ENCODE results near the gene SAFB.
A peak's percentile ranks its signal among the peaks of the same experiment; 100 is the strongest.

SAFB gene

DNA sequence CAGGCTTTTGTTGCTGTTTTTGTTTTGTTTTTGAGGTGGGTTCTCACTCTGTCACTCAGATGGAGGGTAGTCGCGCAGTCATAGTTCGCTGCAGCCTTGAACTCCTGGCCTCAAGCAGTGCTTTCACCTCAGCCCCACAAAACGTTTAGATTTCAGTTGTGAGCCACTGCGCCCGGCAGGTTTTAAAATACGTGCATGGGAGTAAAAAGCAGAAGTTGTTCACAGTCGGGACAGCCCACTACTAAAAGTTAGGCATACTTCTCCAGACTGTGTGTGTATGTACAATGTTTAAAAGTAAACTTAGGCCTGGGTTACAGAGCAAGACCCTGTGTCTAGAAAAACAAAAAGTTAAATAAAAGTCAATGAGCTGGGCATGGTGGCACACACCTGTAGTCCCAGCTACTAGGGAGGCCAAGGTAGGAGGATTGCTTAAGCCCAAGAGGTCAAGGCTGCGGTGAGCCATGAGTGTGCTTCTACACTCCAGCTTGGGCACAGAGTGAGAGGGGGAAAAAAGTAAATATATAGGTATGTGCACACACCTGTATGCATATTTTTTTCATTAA lies 6.1 kb downstream of the SAFB start:
- peak; percentile 83 to 89 for DNase-seq

GRCh38 chr19:5631567-5632240 lies 8.8 kb downstream of the SAFB start:
- no peak for DNase-seq

GRCh38 chr19:5632241-5632612 lies 9.3 kb downstream of the SAFB start:
- no peak for DNase-seq

DNA sequence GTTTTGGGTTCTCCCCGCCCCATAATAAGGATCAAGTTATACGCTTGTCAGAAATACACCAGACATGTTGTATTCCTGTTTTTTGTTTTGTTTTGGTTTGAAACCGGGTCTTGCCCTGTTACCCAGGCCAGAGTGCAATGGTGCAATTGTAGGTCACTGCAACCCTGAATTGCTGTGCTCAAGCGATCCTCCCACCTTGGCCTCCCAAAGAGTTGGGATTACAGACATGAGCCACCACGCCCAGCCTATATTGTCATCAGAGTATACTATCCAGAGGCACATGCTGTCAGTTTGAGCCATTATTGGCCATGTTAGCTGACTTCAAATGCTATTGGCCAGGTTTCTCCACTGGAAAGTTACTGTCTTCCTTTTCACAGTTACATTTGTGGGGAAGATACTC lies 9.8 kb downstream of the SAFB start:
- no peak for DNase-seq

- DNase-seq, result no peak
Observed at GRCh38 chr19:5635427-5635826, 12.5 kb downstream of the SAFB start.

DNA sequence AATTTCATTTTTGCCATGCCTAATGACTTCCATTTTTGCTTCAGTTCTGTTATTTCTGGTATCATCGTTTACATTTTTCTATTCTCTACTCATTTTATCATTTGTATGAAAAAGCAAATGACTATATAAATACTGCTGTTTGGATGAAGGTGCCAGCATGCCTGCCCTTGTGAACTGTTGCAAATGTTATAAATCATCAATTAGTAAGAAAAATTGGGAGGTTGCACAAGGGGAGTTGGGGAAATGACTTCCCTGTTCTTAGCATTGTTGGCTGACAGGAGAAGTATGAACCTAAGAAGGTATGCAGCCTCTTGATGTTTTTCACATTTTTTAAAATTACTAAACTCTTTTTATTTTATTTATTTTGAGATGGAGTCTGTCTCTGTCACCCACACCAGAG lies 15.1 kb downstream of the SAFB start:
- DNase-seq, result no peak

DNA sequence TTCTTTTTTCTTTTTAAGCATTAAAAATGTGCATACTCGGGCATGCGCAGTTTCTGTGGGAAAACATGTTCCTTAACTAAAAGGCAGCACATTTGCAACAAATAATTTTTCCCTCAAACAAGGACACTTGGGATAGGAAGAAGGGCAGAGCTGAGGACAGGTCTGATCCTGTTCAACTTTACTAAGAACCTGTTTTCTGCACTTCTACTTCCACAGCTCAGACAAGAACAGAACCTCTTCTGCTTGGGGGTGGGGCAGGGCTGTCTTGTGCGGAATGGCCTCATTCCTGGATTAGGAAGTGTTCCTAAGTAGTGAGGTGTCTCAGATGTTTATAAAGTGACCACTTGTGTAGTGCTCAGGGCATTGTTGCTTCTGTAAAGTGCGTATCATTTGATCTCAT lies 18.3 kb downstream of the SAFB start:
- no peak for DNase-seq

- no peak for DNase-seq
Observed at GRCh38 chr19:5642204-5642603, 19.3 kb downstream of the SAFB start.

DNA sequence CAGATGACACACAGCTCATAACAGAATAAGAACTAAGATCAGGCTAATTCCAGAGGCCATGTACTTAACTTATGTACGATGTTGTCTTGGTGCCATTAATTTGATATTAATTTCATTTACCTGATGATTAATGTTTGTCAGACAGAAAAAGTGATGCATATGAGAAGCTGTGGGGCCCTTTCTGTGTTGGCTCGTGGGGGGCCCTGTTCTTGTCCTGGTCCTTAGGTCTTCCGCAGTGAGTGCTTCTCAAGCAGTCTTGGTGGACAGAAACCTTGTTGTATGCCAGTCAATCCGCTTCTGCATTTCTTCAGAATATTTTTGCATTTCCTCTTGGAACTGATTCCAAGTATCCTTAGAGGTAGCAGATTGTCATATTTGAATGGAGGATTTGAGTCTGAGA lies 20.2 kb downstream of the SAFB start:
- no peak for DNase-seq

- DNase-seq, result no peak
Observed at GRCh38 chr19:5644037-5644436, 21.2 kb downstream of the SAFB start.

- no peak for DNase-seq
Observed at GRCh38 chr19:5645409-5645808, 22.5 kb downstream of the SAFB start.

DNA sequence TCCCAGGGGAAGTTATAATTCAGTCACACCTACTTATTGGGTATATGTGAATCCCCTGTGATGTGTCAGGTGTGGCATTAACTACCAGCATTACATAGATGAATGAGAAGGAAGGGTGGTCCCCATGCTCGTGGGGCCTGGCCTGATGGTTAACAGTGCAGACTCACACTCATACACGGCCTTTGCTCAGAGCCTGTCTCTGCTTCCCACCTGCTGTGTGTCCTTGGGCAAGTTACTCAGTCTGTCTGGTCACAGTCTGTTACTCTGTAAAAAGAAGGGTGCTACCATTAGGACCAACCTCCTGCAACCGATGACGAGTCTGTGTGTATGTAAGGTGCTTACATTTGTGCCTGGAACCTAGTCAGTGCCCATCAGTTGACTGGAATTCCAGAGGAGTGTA lies 23.8 kb downstream of the SAFB start:
- no peak for DNase-seq

- DNase-seq, result no peak
Observed at GRCh38 chr19:5648464-5648863, 25.6 kb downstream of the SAFB start.

DNA sequence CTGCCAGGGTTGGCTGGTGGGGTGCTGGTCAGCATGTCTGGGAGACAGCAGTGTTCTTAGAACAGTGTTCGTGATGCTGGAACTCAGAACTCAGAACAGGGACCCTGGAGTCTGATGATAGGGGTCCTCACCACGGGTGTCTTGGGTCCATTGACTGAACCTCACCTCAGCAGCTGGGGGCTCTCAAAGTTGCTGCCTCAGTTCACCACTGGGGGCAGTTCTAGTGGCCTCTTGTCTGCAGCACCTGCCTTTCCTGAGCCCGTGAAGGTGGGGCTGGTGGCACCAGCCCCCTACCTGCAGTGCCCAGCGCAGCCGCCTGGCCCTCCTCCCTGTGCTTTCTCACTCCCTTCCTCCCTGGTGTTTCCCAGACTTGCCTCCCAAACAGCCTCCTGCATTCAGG lies 28.5 kb downstream of the SAFB start:
- DNase-seq, result no peak

DNA sequence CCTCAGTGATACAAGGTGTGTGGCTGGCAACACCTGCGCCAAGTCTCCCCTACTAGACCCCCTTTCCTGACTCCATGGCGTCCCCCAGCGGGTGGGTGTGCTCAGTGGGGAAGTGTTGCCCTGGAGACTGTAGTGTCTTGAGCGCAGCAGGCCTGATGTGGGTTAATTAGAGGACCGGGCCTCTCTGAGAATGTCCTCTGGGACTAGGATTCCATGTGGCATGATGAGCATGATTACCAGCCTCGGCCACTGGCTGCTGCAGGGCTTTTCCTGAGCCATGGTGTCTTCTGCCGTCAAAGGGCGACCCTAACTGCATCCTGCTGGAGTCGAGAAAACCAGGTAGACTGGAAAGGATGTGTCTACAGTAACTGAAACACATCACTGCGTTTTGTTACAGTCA lies 29.4 kb downstream of the SAFB start:
- no peak for DNase-seq

DNA sequence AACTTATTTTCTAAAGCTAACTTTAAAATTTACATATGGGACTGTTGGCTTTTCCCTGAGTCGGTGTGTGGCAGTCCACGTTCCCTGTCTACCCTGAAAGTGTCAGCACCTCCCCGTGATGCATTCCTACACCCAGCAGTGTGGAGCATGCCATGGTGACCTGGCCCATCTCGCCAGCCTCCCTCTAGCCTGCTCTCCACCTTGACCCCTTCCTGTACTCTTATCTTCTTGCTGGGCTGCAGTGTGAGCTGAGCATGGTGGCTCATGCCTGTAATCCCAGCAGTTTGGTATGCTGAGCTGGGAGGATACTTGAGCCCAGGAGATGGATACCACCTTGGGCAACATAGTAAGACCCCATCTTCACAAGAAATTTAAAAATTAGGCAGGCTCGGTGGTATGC lies 32.0 kb downstream of the SAFB start:
- no peak for DNase-seq

DNA sequence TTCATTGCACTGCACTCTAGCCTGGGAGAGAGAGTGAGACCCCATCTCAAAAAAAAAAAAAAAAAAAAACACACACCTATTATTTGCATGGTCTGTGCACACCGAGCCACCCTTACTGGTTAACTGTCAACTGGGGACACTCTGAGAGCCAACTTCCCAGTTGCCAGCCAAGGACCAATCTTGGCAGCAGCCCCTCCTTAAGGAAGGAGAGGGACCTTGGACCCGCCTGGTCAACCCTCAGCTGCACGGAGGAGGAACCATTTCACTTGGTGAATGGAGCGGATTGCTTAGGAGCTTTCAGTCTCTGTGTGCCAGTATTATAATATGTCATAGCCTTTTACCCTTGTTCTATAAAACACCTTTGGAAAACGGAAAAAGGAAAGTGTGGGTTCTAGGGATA lies 32.5 kb downstream of the SAFB start:
- DNase-seq, result no peak

DNA sequence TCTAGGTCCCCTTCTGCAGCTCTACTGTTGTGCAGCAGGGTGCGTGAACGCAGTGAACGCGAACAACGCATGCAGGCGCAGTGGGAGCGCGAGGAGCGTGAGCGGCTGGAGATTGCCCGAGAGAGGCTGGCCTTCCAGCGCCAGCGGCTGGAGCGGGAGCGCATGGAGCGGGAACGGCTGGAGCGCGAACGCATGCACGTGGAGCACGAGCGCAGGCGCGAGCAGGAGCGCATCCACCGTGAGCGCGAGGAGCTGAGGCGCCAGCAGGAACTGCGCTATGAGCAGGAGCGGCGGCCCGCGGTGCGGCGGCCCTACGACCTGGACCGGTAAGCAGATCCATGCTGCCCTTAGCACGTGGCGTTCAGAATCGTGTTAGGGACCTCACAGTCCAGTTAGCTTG lies 38.6 kb downstream of the SAFB start:
- no peak for DNase-seq

- no peak for DNase-seq
Observed at GRCh38 chr19:5663904-5664303, 41.0 kb downstream of the SAFB start.

DNA sequence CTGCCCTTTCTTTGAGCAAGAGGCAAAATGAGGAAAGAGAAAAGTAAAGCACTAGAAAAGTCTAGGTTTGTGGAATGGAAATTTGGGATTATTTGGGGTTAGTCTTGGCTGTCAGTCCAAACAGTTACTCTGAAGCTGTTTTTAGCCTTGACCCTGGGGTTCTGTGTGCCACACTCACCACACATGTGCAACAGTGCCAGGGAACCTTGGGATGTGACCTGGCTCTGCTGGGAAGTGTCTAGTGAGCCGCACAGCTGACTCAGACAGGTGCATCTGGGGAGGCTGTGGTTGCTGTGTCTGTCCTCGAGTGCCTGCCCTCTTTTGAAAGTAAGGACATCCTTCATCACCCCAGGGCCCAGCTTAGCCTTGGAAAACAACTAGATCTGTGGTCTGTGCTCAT lies 41.6 kb downstream of the SAFB start:
- DNase-seq, result no peak

- peak in 1 of 2 experiments; percentile 26 for DNase-seq
Observed at GRCh38 chr19:5665781-5666513, 43.1 kb downstream of the SAFB start.

- no peak for DNase-seq
Observed at GRCh38 chr19:5666921-5667610, 44.2 kb downstream of the SAFB start.

GRCh38 chr19:5667751-5668271 lies 44.9 kb downstream of the SAFB start:
- no peak for DNase-seq

GRCh38 chr19:5669212-5669611 lies 46.3 kb downstream of the SAFB start:
- no peak for DNase-seq

All from Kasumi-1 (cell line).